DND-41 (cell line): ENCODE data around the gene KIRREL3.

Experiments
- ATAC-seq: fragments of 200-7000 bp; cut with Tn5 transposase; 3 replicates; pipeline ENCODE4 v1.9.1; 2021; ENCODE audit warnings: low read depth; ENCODE audit not compliant: insufficient read depth
- DNase-seq: peaks from one replicate; pipeline ENCODE4 v3.0.0-alpha.2; 2020
- H2AFZ ChIP-seq: 2 replicates; pipeline ENCODE4 v1.6.0; 2012; ENCODE audit warnings: low read depth, low read length
- H3K27ac ChIP-seq: 2 replicates; pipeline ENCODE4 v1.5.1; 2012; ENCODE audit warnings: low read length, inconsistent platforms
- H3K27me3 ChIP-seq: fragments of 200-600 bp; sonication (generic); 2 replicates; pipeline ENCODE4 v1.6.0; 2012; ENCODE audit warnings: low read length, mild to moderate bottlenecking, inconsistent platforms; ENCODE audit not compliant: insufficient read depth, poor library complexity
- H3K36me3 ChIP-seq: 2 replicates; pipeline ENCODE4 v1.5.1; 2012; ENCODE audit warnings: low read length, inconsistent platforms; ENCODE audit not compliant: insufficient read depth
- H3K4me1 ChIP-seq: 2 replicates; pipeline ENCODE4 v1.5.1; 2012; ENCODE audit warnings: mild to moderate bottlenecking, low read length; ENCODE audit not compliant: insufficient read depth
- H3K4me2 ChIP-seq: 2 replicates; pipeline ENCODE4 v1.6.0; 2012; ENCODE audit warnings: mild to moderate bottlenecking, moderate library complexity, low read length, inconsistent platforms; ENCODE audit not compliant: insufficient read depth
- H3K4me3 ChIP-seq, 2 experiments: fragments of 200-600 bp in 1 of 2; shearing (Covaris generic) in 1 of 2; 2 replicates each; pipeline ENCODE4 v1.5.1; 2012 to 2016; ENCODE audit warnings: inconsistent platforms in 2 of 2, low read length in 2 of 2, mild to moderate bottlenecking in 2 of 2, low read depth in 1 of 2, moderate library complexity in 1 of 2
- H3K79me2 ChIP-seq: 2 replicates; pipeline ENCODE4 v1.6.0; 2012; ENCODE audit warnings: low read length, inconsistent platforms; ENCODE audit not compliant: insufficient read depth
- H3K9ac ChIP-seq: 2 replicates; pipeline ENCODE4 v1.6.0; 2012; ENCODE audit warnings: low read depth, mild to moderate bottlenecking, inconsistent platforms, low read length, moderate library complexity
- H3K9me3 ChIP-seq: 2 replicates; pipeline ENCODE4 v1.5.1; 2012; ENCODE audit warnings: low read length, moderate library complexity, mild to moderate bottlenecking, inconsistent platforms; ENCODE audit not compliant: insufficient read depth, severe bottlenecking
- H4K20me1 ChIP-seq: 2 replicates; pipeline ENCODE4 v1.6.0; 2012; ENCODE audit warnings: low read length; ENCODE audit not compliant: insufficient read depth
- EZH2 ChIP-seq: IDR thresholded peaks from 3 replicates; pipeline ENCODE4 v1.6.1; 2012; ENCODE audit warnings: borderline replicate concordance, low read depth, mild to moderate bottlenecking, moderate library complexity, low read length, inconsistent platforms; ENCODE audit not compliant: severe bottlenecking
- TF ChIP-seq, protein P1 (sequence below): IDR thresholded peaks from 2 replicates; pipeline ENCODE4 v1.5.1; 2012; ENCODE audit warnings: borderline replicate concordance, low read length, moderate library complexity, mild to moderate bottlenecking; ENCODE audit not compliant: poor library complexity, severe bottlenecking; ENCODE audit errors: extremely low read depth

Gene KIRREL3

DNA sequence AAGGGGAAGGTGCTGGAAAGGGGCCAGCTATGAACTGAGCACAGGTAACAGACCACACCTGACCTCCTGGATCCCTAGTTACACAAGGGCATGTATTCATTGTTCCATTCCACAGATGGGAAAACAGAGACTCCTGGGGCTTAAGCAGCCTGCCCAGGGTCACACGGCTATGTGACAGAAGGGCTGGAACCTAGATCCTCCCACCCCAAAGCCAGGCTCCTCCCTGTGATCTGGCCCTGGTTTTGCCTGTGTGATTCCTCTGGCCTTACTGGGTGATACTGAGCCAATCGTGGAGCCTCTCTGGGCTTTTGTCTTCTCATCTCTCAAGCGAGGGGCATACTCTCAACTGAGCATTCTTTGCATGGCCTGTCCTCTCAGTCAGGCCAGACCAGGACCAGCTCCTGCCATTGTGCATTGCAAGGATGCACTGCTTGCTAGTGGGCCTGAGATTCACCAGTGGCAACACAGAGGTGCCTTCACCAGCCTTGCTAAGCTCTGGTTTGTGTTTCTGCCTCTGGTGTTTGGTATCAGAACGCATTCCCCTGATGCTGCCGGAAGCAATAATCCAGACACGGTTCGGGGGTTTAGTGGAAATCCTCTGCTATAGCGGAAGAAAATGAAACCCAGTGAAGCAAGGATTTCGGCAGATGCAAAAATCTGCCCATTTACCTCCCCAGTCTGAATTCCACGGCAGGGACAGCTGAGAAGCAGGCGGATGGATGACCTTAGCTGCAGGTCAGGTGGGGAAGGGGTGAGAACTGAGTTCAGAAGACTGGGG is 418.5 kb downstream of the KIRREL3 start:
- DNase-seq (no peak), ATAC-seq (no peak)
- no peak overlapping the region for H3K9ac ChIP-seq
- no peaks in the 10 kb centered on the region for H3K79me2 ChIP-seq
- H3K4me3 ChIP-seq: no peak overlapping the region
- no peak overlapping the region for H3K4me2 ChIP-seq
- H3K4me1 ChIP-seq: no peaks in the 10 kb centered on the region
- no peaks in the 10 kb centered on the region for H3K36me3 ChIP-seq
- peaks cover 19% of the 10 kb centered on the region for H3K27me3 ChIP-seq
- no peaks in the 10 kb centered on the region for H3K9me3 ChIP-seq
- no peak overlapping the region for H3K27ac ChIP-seq
- H4K20me1 ChIP-seq: no peaks in the 10 kb centered on the region
- TF ChIP-seq EZH2: no peak
- TF ChIP-seq, protein P1, sequence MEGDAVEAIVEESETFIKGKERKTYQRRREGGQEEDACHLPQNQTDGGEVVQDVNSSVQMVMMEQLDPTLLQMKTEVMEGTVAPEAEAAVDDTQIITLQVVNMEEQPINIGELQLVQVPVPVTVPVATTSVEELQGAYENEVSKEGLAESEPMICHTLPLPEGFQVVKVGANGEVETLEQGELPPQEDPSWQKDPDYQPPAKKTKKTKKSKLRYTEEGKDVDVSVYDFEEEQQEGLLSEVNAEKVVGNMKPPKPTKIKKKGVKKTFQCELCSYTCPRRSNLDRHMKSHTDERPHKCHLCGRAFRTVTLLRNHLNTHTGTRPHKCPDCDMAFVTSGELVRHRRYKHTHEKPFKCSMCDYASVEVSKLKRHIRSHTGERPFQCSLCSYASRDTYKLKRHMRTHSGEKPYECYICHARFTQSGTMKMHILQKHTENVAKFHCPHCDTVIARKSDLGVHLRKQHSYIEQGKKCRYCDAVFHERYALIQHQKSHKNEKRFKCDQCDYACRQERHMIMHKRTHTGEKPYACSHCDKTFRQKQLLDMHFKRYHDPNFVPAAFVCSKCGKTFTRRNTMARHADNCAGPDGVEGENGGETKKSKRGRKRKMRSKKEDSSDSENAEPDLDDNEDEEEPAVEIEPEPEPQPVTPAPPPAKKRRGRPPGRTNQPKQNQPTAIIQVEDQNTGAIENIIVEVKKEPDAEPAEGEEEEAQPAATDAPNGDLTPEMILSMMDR: no peak
- H2AFZ ChIP-seq: no peak overlapping the region

GRCh38 chr11:126578426-126578825 is 422.1 kb downstream of the KIRREL3 start:
- TF ChIP-seq EZH2: no peak
- TF ChIP-seq, protein P1: no peak
- H3K9ac ChIP-seq: no peak overlapping the region
- no peaks in the 10 kb centered on the region for H3K79me2 ChIP-seq
- peaks cover 8% of the 10 kb centered on the region for H3K27me3 ChIP-seq
- H3K4me2 ChIP-seq: no peak overlapping the region
- no peaks in the 10 kb centered on the region for H3K9me3 ChIP-seq
- H3K4me1 ChIP-seq: no peaks in the 10 kb centered on the region
- no peaks in the 10 kb centered on the region for H3K36me3 ChIP-seq
- no peak overlapping the region for H2AFZ ChIP-seq
- H4K20me1 ChIP-seq: no peaks in the 10 kb centered on the region
- no peak for ATAC-seq
- no peak overlapping the region for H3K4me3 ChIP-seq
- DNase-seq: no peak
- no peak overlapping the region for H3K27ac ChIP-seq

DNA sequence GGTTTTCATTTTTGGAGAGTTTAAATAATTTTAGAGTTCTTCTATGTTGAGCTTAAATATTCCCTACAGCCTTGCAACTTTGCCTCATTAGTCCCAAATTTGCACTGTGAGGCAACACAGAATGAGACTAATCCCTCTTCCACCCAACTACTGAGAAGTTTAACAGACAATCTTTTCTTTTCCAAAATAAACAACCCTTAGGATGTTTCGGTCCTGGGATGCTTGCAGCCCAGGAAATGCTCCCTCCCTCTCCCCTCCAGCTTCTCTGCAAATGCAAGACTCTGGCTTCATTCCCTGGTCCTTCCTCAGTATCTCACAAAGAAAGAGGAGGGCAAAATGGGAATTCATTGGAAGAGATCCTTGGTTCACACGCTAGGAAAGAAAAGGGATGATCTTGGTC is 422.5 kb downstream of the KIRREL3 start:
- Histone ChIP-seq H3K27ac (no peak overlapping the region), H3K79me2 (no peaks in the 10 kb centered on the region), H3K9ac (no peak overlapping the region), H4K20me1 (no peaks in the 10 kb centered on the region; the same call in 1 of the 2 replicates), H3K27me3 (peaks cover 8% of the 10 kb centered on the region), H3K36me3 (no peaks in the 10 kb centered on the region), H2AFZ (no peak overlapping the region), H3K4me1 (no peaks in the 10 kb centered on the region), H3K9me3 (no peaks in the 10 kb centered on the region), H3K4me3 (no peak overlapping the region), H3K4me2 (no peak overlapping the region)
- no peak for DNase-seq
- no peak for ATAC-seq
- TF ChIP-seq, protein P1: no peak
- TF ChIP-seq EZH2: no peak
